GM18499 (cell line): ENCODE results near the gene SDK1.

Experiments used
- ATAC-seq: cut with Tn5 transposase; IDR thresholded peaks from one replicate; pipeline ENCODE4 v1.9.1; 2021; ENCODE audit warnings: moderate number of reproducible peaks; ENCODE audit not compliant: insufficient read depth, unreplicated experiment

Gene SDK1

GRCh38 chr7:3991731-3992231 is 690.7 kb downstream of the SDK1 start:
- ATAC-seq, result no peak

- no peak for ATAC-seq
These were observed 691.8 kb downstream of the SDK1 start for GRCh38 chr7:3992841-3993240.

GRCh38 chr7:3994764-3995163 is 693.7 kb downstream of the SDK1 start:
- ATAC-seq, result no peak

GRCh38 chr7:3995187-3995586 is 694.1 kb downstream of the SDK1 start:
- ATAC-seq, result no peak

GRCh38 chr7:3998060-3998459 is 697.0 kb downstream of the SDK1 start:
- ATAC-seq, result no peak

GRCh38 chr7:4000139-4000538 is 699.1 kb downstream of the SDK1 start:
- no peak for ATAC-seq

GRCh38 chr7:4000934-4001333 is 699.9 kb downstream of the SDK1 start:
- ATAC-seq, result no peak

GRCh38 chr7:4001742-4002141 is 700.7 kb downstream of the SDK1 start:
- no peak for ATAC-seq

GRCh38 chr7:4003503-4003902 is 702.5 kb downstream of the SDK1 start:
- ATAC-seq, result no peak

- ATAC-seq, result no peak
These were observed 705.6 kb downstream of the SDK1 start for GRCh38 chr7:4006687-4007086.

- no peak for ATAC-seq
These were observed 708.4 kb downstream of the SDK1 start for GRCh38 chr7:4009211-4010060.

GRCh38 chr7:4010061-4010605 is 709.1 kb downstream of the SDK1 start:
- no peak for ATAC-seq

GRCh38 chr7:4010923-4011656 is 710.0 kb downstream of the SDK1 start:
- ATAC-seq, result no peak

GRCh38 chr7:4013793-4014192 is 712.7 kb downstream of the SDK1 start:
- ATAC-seq, result no peak

GRCh38 chr7:4014346-4015050 is 713.4 kb downstream of the SDK1 start:
- ATAC-seq, result no peak

- ATAC-seq, result no peak
These were observed 714.3 kb downstream of the SDK1 start for GRCh38 chr7:4015371-4015770.

- ATAC-seq, result no peak
These were observed 714.9 kb downstream of the SDK1 start for GRCh38 chr7:4015996-4016395.

- ATAC-seq, result no peak
These were observed 716.0 kb downstream of the SDK1 start for GRCh38 chr7:4017081-4017480.

GRCh38 chr7:4017785-4018184 is 716.7 kb downstream of the SDK1 start:
- no peak for ATAC-seq

GRCh38 chr7:4018601-4019316 is 717.7 kb downstream of the SDK1 start:
- no peak for ATAC-seq
